Activated CD4-positive, alpha-beta T cell treated with anti-CD3 and anti-CD28 coated beads, Interleukin-2, amount 50 U/mL, for 16 hours (primary cell): Measurements from ENCODE around the gene CRTC1.
A peak's percentile ranks its signal among the peaks of the same experiment; 100 is the strongest.
"Not testable (repeated sequence)": the region's sequence is repeated elsewhere in the genome, so short reads cannot be mapped to it uniquely, and the experiment has no call there.

Experiments used
- DNase-seq: peaks from one replicate; pipeline ENCODE4 v3.0.0-alpha.2; 2020

Gene CRTC1

GRCh38 chr19:18809149-18809868 is 125.8 kb downstream of the CRTC1 start:
- no peak for DNase-seq

- not testable (repeated sequence) for DNase-seq
Measured at GRCh38 chr19:18811638-18812037, 128.2 kb downstream of the CRTC1 start.

GRCh38 chr19:18814063-18814462 is 130.6 kb downstream of the CRTC1 start:
- no peak for DNase-seq

GRCh38 chr19:18815673-18816072 is 132.2 kb downstream of the CRTC1 start:
- no peak for DNase-seq

- DNase-seq, result not testable (repeated sequence)
Measured at GRCh38 chr19:18816645-18817044, 133.2 kb downstream of the CRTC1 start.

GRCh38 chr19:18817574-18817973 is 134.1 kb downstream of the CRTC1 start:
- DNase-seq, result no peak

- DNase-seq, result no peak
Measured at GRCh38 chr19:18828786-18829185, 145.3 kb downstream of the CRTC1 start.

GRCh38 chr19:18830488-18830887 is 147.0 kb downstream of the CRTC1 start:
- DNase-seq, result no peak

- DNase-seq, result peak; percentile 97
Measured at GRCh38 chr19:18831524-18832305, 148.2 kb downstream of the CRTC1 start, which contains the start of gene UPF1. Gene UPF1 (plus strand): TSS chr19:18831959. CDS start chr19:18832210, 251 bp downstream.
